KMS-11 (cell line): Measurements from ENCODE around the gene USP47.

ENCODE experiments used
- H2AFZ ChIP-seq: fragments of 200-600 bp; sonication (generic); 2 replicates; pipeline ENCODE4 v1.6.1; 2016; ENCODE audit warnings: antibody characterized with exemption, mixed run types, low read depth
- H3K27ac ChIP-seq: fragments of 200-600 bp; sonication (generic); 2 replicates; pipeline ENCODE4 v1.6.1; 2016; ENCODE audit warnings: mild to moderate bottlenecking, mixed run types
- H3K27me3 ChIP-seq: fragments of 200-600 bp; sonication (generic); 2 replicates; pipeline ENCODE4 v1.6.1; 2017; ENCODE audit warnings: mild to moderate bottlenecking, low read depth, mixed run types, moderate library complexity; ENCODE audit not compliant: insufficient read depth
- H3K36me3 ChIP-seq: fragments of 200-600 bp; sonication (generic); 2 replicates; pipeline ENCODE4 v1.6.1; 2017; ENCODE audit warnings: mild to moderate bottlenecking, mixed run types; ENCODE audit not compliant: insufficient read depth
- H3K4me1 ChIP-seq: fragments of 200-600 bp; sonication (generic); 2 replicates; pipeline ENCODE4 v1.6.1; 2016; ENCODE audit warnings: mild to moderate bottlenecking, low read depth, mixed run types; ENCODE audit not compliant: poor library complexity, severe bottlenecking
- H3K4me2 ChIP-seq: fragments of 200-600 bp; sonication (generic); 2 replicates; pipeline ENCODE4 v1.7.0; 2016; ENCODE audit warnings: mild to moderate bottlenecking, mixed run types
- H3K4me3 ChIP-seq: fragments of 200-600 bp; sonication (generic); IDR thresholded peaks from 2 replicates; pipeline ENCODE4 v1.6.1; 2017; ENCODE audit warnings: low read depth, low read length, mixed read lengths; ENCODE audit not compliant: insufficient read depth
- H3K79me2 ChIP-seq: fragments of 200-600 bp; sonication (generic); 2 replicates; pipeline ENCODE4 v1.6.1; 2016; ENCODE audit warnings: low read depth, mixed run types; ENCODE audit not compliant: insufficient read depth
- H3K9ac ChIP-seq: fragments of 200-600 bp; sonication (generic); 2 replicates; pipeline ENCODE4 v1.6.1; 2016; ENCODE audit warnings: mild to moderate bottlenecking, mixed run types
- H4K20me1 ChIP-seq: fragments of 200-600 bp; sonication (generic); 2 replicates; pipeline ENCODE4 v1.6.1; 2016; ENCODE audit warnings: mild to moderate bottlenecking, mixed run types; ENCODE audit not compliant: insufficient read depth
- TF ChIP-seq, protein P1 (sequence below): fragments of 200-600 bp; sonication (generic); conservative IDR thresholded peaks from 2 replicates; pipeline ENCODE4 v1.6.1; 2017; ENCODE audit warnings: low read depth, mild to moderate bottlenecking, antibody characterized with exemption, low read length, moderate library complexity, mixed read lengths

The USP47 gene

DNA sequence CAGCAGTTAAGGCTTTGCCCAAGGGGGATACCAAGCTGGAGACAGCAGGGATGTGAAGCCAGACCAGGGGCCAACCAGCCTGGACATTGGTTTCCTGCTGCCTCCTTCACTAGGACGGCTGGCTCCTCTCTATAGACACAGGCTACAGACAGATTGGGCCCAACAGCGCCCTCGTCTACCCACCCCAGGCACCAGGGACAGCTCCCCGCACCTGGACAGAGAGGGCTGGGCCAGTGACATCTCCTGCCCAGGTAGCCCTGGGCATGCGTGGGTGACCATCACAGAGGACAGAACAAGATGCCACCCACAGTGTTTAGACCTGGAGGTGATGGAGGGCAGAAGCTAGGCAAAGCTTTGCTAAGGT is 165.4 kb downstream of the USP47 start:
- Histone ChIP-seq H3K4me3 (no peak overlapping the region), H4K20me1 (no peaks in the 10 kb centered on the region), H3K27me3 (no peaks in the 10 kb centered on the region), H3K4me2 (no peak overlapping the region), H3K27ac (no peak overlapping the region), H3K4me1 (no peaks in the 10 kb centered on the region), H2AFZ (no peak overlapping the region), H3K79me2 (no peaks in the 10 kb centered on the region), H3K9ac (no peak overlapping the region), H3K36me3 (no peaks in the 10 kb centered on the region)
- TF ChIP-seq, protein P1, sequence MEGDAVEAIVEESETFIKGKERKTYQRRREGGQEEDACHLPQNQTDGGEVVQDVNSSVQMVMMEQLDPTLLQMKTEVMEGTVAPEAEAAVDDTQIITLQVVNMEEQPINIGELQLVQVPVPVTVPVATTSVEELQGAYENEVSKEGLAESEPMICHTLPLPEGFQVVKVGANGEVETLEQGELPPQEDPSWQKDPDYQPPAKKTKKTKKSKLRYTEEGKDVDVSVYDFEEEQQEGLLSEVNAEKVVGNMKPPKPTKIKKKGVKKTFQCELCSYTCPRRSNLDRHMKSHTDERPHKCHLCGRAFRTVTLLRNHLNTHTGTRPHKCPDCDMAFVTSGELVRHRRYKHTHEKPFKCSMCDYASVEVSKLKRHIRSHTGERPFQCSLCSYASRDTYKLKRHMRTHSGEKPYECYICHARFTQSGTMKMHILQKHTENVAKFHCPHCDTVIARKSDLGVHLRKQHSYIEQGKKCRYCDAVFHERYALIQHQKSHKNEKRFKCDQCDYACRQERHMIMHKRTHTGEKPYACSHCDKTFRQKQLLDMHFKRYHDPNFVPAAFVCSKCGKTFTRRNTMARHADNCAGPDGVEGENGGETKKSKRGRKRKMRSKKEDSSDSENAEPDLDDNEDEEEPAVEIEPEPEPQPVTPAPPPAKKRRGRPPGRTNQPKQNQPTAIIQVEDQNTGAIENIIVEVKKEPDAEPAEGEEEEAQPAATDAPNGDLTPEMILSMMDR = no peak

DNA sequence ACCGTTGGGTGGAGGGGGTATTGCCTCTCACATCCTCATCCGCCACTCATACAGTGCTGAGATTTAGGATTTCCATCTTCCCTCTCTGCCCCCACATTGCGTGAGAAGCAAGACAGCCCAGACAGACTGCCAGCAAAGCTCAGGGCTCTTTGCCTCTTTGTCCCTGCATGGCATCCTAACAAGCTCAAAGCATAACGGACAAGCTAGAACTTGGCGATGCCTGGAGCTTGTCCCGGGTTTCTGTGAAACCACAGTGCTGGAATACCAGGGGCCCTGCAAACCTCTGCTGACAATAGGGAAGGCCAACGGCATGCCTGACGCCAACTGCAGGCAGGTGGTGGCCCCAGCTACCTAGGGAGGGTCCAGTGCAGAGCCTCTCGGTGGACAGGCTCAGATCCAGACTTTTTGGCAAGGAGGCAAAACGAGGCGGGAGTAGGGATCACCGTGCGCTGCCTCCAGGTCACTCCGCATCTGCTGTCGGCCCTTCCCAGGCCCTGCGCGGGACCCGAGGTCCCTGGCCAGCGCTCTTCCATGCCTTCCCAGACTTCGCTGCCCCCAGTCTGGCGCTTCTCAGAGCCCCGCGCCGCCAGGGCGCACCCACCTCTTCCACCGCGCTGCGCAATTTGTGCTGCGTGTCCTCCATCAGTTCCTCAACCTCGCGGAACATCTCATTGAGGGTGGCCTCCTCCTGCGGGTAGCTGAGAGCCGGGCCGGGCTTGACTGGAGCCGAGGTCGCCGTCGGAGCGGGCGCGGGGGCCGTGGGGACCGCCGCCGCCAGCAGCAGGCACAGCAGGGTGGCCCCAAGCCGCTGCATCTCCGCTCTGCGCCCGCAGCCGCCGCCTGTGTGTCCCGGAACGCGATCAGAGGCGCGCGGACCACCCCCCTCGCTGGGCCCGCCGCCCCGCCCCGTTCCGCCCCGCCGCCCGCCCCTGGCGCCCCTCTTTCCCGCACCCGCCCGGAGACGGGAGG is 166.3 kb downstream of the USP47 start, which contains the start of gene DKK3:
Gene DKK3 (minus strand): TSS at position 858 of the 969 bp plus-strand sequence. CDS start 44 bp downstream, at position 814.
- no peak within 1 kb of the TSS for H3K4me2 ChIP-seq
- no peak within 1 kb of the TSS for H3K27ac ChIP-seq
- H3K4me1 ChIP-seq = no peaks in the 10 kb centered on the region
- H3K27me3 ChIP-seq = no peaks in the 10 kb centered on the region
- H3K79me2 ChIP-seq = no peaks in the 10 kb centered on the region
- no peaks in the 10 kb centered on the region for H4K20me1 ChIP-seq
- TF ChIP-seq, protein P1 = no peak
- H2AFZ ChIP-seq = no peak within 1 kb of the TSS
- H3K36me3 ChIP-seq = no peaks in the 10 kb centered on the region
- H3K4me3 ChIP-seq = no peak within 1 kb of the TSS
- H3K9ac ChIP-seq = no peak within 1 kb of the TSS
